ENCODE data around the gene DLL1.

GRCh38 chr6:170272341-170273065, 18.4 kb downstream of the DLL1 start:
- TF ChIP-seq EZH2 (IDR thresholded peaks at IDR 0.05; ENCODE audit: low read length, unreplicated experiment) (no peak), CTCF (conservative IDR thresholded peaks at IDR 0.05; ENCODE audit: low read depth, low read length) (no peak)
